Measurements from ENCODE around the gene PRKCI. TPM values are rescaled to one million over a fixed set of nuclear protein-coding genes. Genes with fewer than 3 reads are reported as not detected.

Gene PRKCI
- total RNA-seq, 1 donor from 2014 or later, result 86.7 TPM

DNA sequence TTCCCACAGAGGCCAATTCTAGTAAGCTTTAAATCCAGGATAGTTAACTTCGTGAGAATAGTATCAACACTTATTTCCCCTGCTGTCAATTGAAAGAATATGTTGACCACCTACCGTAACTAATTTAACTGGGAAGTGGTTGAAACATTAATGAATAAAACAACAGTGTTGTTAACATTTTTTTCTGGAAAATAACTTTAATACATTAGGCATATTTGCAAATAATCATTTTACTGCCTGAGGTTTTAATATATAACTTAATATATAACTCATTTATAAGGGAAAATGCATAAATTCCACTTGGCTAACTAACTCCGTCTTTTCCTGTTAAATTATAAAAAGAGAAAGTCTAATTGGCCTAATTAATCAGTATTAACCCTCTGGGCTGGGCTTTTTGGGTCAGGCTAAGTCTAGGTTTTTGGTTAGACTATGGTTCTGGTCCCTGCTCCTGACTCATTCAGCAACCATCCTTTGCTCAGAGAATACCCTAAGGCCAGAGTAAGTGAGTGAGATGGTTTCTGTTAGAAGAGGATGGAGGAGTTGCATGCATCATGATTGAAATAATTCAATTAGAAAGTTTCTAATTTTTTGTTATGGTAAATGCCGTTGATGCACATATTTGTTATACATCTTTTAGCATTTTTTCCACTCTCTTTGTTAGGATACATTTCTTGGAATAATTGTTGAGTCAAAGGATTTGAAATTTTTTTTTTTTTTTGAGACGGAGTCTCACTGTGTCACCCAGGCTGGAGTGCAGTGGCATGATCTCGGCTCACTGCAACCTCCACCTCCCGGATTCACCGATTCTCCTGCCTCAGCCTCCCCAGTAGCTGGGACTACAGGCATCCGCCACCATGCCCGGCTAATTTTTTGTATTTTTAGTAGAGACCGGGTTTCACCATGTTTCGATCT lies 124.5 kb downstream of the PRKCI start:
- DNase-seq, result no peak

DNA sequence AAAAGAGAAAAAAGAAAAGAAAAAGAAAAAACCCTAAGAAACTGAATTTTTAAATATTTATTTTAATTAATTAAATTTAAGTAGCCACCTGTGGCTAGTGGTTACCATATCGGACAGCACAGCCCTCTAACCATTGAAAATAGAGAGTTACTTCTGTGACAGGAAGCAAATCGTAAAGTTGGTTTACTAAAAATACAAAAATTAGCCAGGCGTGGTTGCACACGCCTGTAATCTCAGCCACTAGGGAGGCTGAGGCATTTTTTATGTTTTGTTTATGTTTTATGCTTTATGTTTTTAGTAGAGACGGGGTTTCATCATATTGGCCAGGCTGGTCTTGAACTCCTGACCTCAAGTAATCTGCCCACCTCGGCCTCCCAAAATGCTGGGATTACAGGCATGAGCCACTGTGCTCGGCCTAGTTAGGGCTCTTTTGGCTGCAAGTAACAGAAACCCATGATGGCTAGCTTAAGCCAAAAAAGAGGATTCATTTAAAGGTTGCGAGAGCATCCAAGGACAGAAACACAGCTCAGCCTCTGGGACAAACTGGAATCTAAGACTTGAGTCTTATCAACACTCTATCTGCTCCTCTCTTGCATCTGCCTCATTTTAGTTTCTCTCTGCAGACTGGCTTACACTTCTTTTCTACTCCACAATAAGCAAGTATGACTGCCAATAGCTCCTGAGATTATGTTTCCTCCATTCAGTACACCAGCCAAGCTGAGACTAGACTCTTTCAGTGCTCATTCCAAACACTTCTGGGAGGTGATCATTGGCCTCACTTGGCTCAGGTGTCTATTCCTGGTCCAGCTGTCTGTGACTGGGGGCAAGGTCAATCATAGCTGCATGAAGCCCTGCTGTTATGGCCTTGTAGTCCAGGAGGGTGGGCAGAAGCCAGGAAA lies 128.5 kb downstream of the PRKCI start:
- no peak for DNase-seq

DNA sequence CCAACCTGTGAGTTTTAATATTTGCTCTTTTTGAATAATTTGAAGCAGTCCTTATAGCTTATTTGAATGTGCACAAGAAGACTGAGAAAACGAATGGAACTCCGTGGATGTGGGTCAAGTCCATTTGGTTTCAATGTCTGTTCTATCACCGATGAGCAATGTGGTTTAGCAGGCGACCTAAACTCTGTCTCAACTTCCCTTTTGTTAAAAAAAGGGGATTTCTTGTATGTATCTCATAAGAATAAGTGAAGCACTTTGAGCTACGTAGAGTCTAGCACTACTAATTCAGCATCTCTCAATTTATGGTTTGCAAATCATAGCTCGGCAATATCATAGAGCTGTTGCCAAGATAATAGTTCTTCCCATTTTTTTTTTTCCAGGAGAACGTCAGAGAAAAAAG lies 130.7 kb downstream of the PRKCI start:
- no peak for DNase-seq

DNA sequence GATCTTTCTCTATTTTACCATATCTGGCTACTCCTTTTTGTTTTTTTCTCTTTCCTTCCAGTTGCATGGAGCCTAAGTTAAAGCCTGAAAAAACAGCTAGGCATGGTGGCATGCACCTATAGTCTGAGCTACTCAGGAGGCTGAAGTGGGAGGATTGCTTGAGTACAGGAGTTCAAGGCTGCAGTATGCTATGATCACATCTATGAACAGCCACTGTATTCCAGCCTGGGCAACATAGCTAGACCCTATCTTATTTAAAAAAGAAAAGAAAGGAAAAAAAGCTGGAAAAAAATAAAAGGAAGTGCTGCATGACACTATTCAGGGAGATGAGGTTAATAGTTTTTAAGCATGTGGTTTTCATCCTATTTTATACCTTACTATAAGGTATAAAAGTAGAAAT lies 131.3 kb downstream of the PRKCI start:
- no peak for DNase-seq

DNA sequence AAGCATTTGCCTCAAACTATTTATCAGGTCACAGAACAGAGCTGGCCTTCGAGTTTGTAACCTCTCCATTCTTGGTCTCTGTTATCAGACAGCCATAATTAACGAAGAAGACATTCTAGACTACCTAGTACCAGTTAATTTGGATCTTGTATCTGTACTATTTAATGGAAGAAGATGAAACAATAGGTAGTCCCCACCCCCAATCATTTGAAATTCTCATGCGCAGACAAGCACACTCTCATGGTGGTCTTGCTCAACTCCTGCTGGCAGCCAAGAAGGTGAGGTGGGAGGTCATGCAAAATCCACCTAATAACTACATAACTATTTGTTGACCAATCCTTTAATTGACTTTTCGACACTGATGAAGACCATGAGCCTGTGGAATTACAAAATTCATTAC lies 132.5 kb downstream of the PRKCI start:
- DNase-seq, result no peak

Small RNA genes within 50 kb of the gene (small RNA-seq; reads per million reads assigned to genes)
- gene RF00019, result not detected

Other genes with a start within 250 kb of the PRKCI start
- gene GPR160, start 184.4 kb upstream of the PRKCI start, total RNA-seq, result 2.5 TPM
- 55.2 TPM for gene PHC3, start 40.7 kb upstream of the PRKCI start, total RNA-seq
- gene SKIL, start 135.3 kb downstream of the PRKCI start, total RNA-seq, result 134 TPM
- 12.3 TPM for gene CLDN11, start 196.4 kb downstream of the PRKCI start, total RNA-seq